ENCODE results near the gene ADRA2A.

The ADRA2A gene

GRCh38 chr10:111103196-111103840 lies 26.5 kb downstream of the ADRA2A start:
- no peak for TF ChIP-seq CTCF (conservative IDR thresholded peaks at IDR 0.05; ENCODE audit: low read depth, low read length)
- H3K4me3 ChIP-seq (ENCODE audit: low read length) = no peak overlapping the region
- DNase-seq (ENCODE audit: low read depth) = no peak

GRCh38 chr10:111104811-111105210 lies 28.0 kb downstream of the ADRA2A start:
- no peak for TF ChIP-seq CTCF (conservative IDR thresholded peaks at IDR 0.05; ENCODE audit: low read depth, low read length)

DNA sequence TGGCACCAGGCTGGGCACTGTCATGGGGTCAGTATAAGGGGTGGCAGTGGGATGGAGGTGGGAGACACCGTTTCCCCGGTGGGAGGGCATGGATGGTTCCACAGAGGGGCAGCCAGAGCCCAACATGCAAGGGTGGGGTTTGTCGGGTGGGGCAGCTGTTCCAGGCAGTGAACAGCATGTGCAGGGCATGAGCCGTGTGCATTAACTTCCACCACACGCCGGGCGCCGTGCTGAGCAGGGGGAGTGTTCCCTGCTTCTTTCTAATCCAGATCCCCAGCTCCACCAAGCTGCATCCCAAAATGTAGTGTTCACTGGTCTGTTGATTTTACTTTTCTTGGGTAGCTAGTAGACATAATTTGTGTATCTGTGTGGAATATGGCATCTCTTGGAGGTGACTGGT lies 29.3 kb downstream of the ADRA2A start:
- no peak for TF ChIP-seq CTCF (conservative IDR thresholded peaks at IDR 0.05; ENCODE audit: low read depth, low read length)
- no peak overlapping the region for H3K4me3 ChIP-seq (ENCODE audit: low read length)
- DNase-seq (ENCODE audit: low read depth) = no peak

More at GRCh38 chr10:111104811-111105210, 28.0 kb downstream of the ADRA2A start:
- H3K4me3 ChIP-seq (ENCODE audit: low read length) = no peak overlapping the region
- no peak for DNase-seq (ENCODE audit: low read depth)

- no peak for TF ChIP-seq CTCF (conservative IDR thresholded peaks at IDR 0.05; ENCODE audit: low read depth, low read length)
- DNase-seq (ENCODE audit: low read depth) = no peak
- H3K4me3 ChIP-seq (ENCODE audit: low read length) = no peak overlapping the region
These were observed 30.2 kb downstream of the ADRA2A start for GRCh38 chr10:111107023-111107422.

- no peak for DNase-seq (ENCODE audit: low read depth)
- no peak for TF ChIP-seq CTCF (conservative IDR thresholded peaks at IDR 0.05; ENCODE audit: low read depth, low read length)
- no peak overlapping the region for H3K4me3 ChIP-seq (ENCODE audit: low read length)
These were observed 31.0 kb downstream of the ADRA2A start for GRCh38 chr10:111107846-111108245.

DNA sequence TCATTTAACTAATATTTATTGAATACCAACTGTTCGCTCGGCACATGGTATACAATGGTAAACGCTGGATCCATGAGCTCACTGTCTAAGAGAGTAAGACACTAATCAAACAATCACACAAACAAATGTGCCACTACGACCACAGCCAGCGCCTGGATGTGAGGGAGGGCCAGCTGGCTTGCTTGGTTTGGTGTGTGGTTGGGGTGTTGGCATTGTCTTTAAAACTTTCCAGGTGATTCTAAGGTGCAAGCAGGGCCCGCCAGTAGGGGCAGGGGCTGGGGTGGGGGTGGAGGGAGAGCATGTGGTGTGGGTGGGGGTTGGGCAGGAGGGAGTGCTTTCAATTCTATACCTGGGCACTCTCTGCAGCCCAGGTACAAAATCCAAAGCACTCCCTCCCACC lies 31.6 kb downstream of the ADRA2A start:
- no peak for TF ChIP-seq CTCF (conservative IDR thresholded peaks at IDR 0.05; ENCODE audit: low read depth, low read length)
- no peak for DNase-seq (ENCODE audit: low read depth)
- no peak overlapping the region for H3K4me3 ChIP-seq (ENCODE audit: low read length)

DNA sequence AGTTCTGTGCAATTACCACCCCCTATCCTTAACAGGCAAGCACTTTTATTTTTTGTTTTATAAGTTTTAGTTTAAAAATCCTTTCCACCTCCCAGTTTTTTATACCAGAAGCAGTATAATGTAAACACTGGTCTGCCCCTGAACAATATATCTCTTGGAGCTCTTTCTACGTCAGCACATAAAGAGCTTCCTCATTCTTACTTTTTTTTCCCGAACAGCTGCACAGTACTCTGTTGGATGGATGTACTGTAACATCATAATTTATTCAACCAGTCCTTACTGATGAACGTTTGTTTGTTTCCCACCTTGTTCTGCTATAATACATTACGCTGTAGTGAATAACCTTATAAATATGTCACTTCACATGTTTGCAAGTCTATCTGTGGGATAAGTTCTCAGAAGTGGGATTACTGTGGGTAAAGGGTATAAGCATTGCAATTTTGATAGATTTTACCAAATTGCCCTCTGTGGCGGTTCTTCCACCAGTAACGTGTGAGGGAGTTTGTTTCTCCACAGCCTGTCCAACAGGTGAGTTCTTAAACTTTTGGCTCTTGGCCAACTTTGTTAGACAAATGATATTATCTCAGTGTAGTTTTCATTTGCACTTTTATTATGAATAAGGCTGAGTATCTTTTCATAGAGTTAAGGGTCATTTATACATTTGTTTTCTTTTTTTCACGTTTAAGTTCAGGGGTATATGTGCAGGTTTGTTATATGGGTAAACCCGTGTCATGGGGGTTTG lies 32.8 kb downstream of the ADRA2A start:
- no peak overlapping the region for H3K4me3 ChIP-seq (ENCODE audit: low read length)
- no peak for TF ChIP-seq CTCF (conservative IDR thresholded peaks at IDR 0.05; ENCODE audit: low read depth, low read length)
- DNase-seq (ENCODE audit: low read depth) = no peak

Measured in retinal pigment epithelial cell (primary cell).